H1 (cell line): ENCODE data around the gene MTCH1. TPM values are rescaled to one million over a fixed set of nuclear protein-coding genes. Genes with fewer than 3 reads are reported as not detected.

ENCODE experiments used
- CTCF ChIA-PET: fragments of 300-600 bp; sonication (Branson Sonifier 250); formaldehyde crosslinking; loops from one replicate; lab custom pipeline; 2021; ENCODE audit not compliant: partially characterized antibody; lab: Charles Lee
- POLR2A ChIA-PET: fragments of 300-600 bp; sonication (Branson Sonifier 250); formaldehyde crosslinking; loops from one replicate; lab custom pipeline; 2021; ENCODE audit warnings: inconsistent platforms; ENCODE audit not compliant: partially characterized antibody; lab: Charles Lee
- DNase-seq, 2 experiments: peaks; one replicate each; pipeline versions ENCODE4 v3.0.0 to v3.0.0-alpha.2; 2010 to 2022; ENCODE audit warnings: low spot score in 2 of 2, low read depth in 1 of 2, mixed read lengths in 1 of 2
- FAIRE-seq: peaks from 2 replicates; lab custom pipeline; 2011; peaks lifted over from hg19 to GRCh38; lab: Jason Lieb, UNC
- H2AFZ ChIP-seq: 2 replicates; pipeline ENCODE4 v1.8.1; 2012; ENCODE audit warnings: low read length, inconsistent platforms
- H2AK5ac ChIP-seq: 2 replicates; pipeline ENCODE4 v1.6.1; 2013; ENCODE audit warnings: low read depth, low read length
- H2BK120ac ChIP-seq: replicated peaks from 2 replicates; pipeline ENCODE3; 2013; ENCODE audit warnings: low read depth, low read length, inconsistent platforms
- H2BK12ac ChIP-seq: 2 replicates; pipeline ENCODE4 v1.6.1; 2013; ENCODE audit warnings: low read depth, low read length
- H2BK15ac ChIP-seq: 2 replicates; pipeline ENCODE4 v1.6.1; 2013; ENCODE audit warnings: low read length
- H2BK20ac ChIP-seq: 2 replicates; pipeline ENCODE4 v1.6.1; 2013; ENCODE audit warnings: low read length
- H2BK5ac ChIP-seq: 2 replicates; pipeline ENCODE4 v1.6.1; 2013; ENCODE audit warnings: low read depth, low read length
- H3K14ac ChIP-seq: 2 replicates; pipeline ENCODE4 v1.6.1; 2013; ENCODE audit warnings: inconsistent platforms; ENCODE audit not compliant: insufficient read length
- H3K18ac ChIP-seq: 2 replicates; pipeline ENCODE4 v1.6.1; 2013; ENCODE audit warnings: low read length; ENCODE audit errors: extremely low read depth
- H3K23ac ChIP-seq: 2 replicates; pipeline ENCODE4 v1.6.1; 2013; ENCODE audit warnings: inconsistent platforms; ENCODE audit not compliant: insufficient read length
- H3K23me2 ChIP-seq: 2 replicates; pipeline ENCODE4 v1.6.1; 2013; ENCODE audit warnings: low read depth, low read length
- H3K27ac ChIP-seq: 2 replicates; pipeline ENCODE4 v1.6.1; 2011; ENCODE audit warnings: low read depth, low read length, inconsistent platforms
- H3K27me3 ChIP-seq, 4 experiments: replicated peaks in 1 of 4; 1 replicate in 1 of 4; 2 replicates in 3 of 4; pipeline versions ENCODE4 v1.6.1 to v1.8.1; 2011 to 2013; ENCODE audit warnings: low read length in 3 of 4, mild to moderate bottlenecking in 3 of 4, inconsistent platforms in 2 of 4, mixed read lengths in 2 of 4, moderate library complexity in 1 of 4; ENCODE audit not compliant: control insufficient read depth in 3 of 4, insufficient read depth in 3 of 4; ENCODE audit errors: extremely low read depth in 1 of 4
- H3K36me3 ChIP-seq, 4 experiments: 2 replicates each; pipeline versions ENCODE4 v1.6.1 to v1.8.1; 2011 to 2013; ENCODE audit warnings: mild to moderate bottlenecking in 4 of 4, low read length in 3 of 4, moderate library complexity in 2 of 4, control low read depth in 1 of 4, inconsistent platforms in 1 of 4; ENCODE audit not compliant: insufficient read depth in 4 of 4, control insufficient read depth in 2 of 4
- H3K4ac ChIP-seq: replicated peaks from 2 replicates; pipeline ENCODE3; 2013; ENCODE audit warnings: low read length, low read depth, mixed read lengths, inconsistent platforms; ENCODE audit not compliant: insufficient read length
- H3K4me1 ChIP-seq, 4 experiments: replicated peaks in 1 of 4; 1 replicate in 1 of 4; 2 replicates in 3 of 4; pipeline versions ENCODE4 v1.6.1 to v1.8.1; 2011 to 2013; ENCODE audit warnings: low read length in 3 of 4, inconsistent platforms in 2 of 4, mixed read lengths in 1 of 4; ENCODE audit not compliant: insufficient read depth in 4 of 4, control insufficient read depth in 3 of 4
- H3K4me2 ChIP-seq, 2 experiments: 2 replicates each; pipeline versions ENCODE4 v1.6.1 to v1.8.1; 2011 to 2013; ENCODE audit warnings: low read depth in 2 of 2, low read length in 2 of 2, control low read depth in 1 of 2, inconsistent platforms in 1 of 2, mild to moderate bottlenecking in 1 of 2; ENCODE audit not compliant: insufficient read depth in 1 of 2
- H3K4me3 ChIP-seq, 4 experiments: fragments of 200-600, 300-600 bp in 1 of 4; sonication (generic), shearing (Covaris generic), sonication (Bioruptor Twin) in 1 of 4; 2 replicates each; pipeline versions ENCODE4 v1.5.1 to v1.8.1; 2011 to 2016; ENCODE audit warnings: low read length in 4 of 4, low read depth in 3 of 4, control low read depth in 2 of 4, inconsistent platforms in 2 of 4, mild to moderate bottlenecking in 2 of 4, mixed read lengths in 1 of 4, moderate library complexity in 1 of 4; ENCODE audit not compliant: insufficient read depth in 2 of 4; ENCODE audit errors: extremely low read depth in 1 of 4
- H3K56ac ChIP-seq: replicated peaks from 2 replicates; pipeline ENCODE3; 2013; ENCODE audit warnings: low read depth, mild to moderate bottlenecking, mixed read lengths, low read length, inconsistent platforms; ENCODE audit not compliant: insufficient read length
- H3K79me1 ChIP-seq: 2 replicates; pipeline ENCODE4 v1.6.1; 2013; ENCODE audit warnings: low read depth, low read length, control low read depth
- H3K79me2 ChIP-seq, 2 experiments: 2 replicates each; pipeline versions ENCODE4 v1.6.1 to v1.8.1; 2012 to 2013; ENCODE audit warnings: low read length in 2 of 2, mild to moderate bottlenecking in 2 of 2, inconsistent platforms in 1 of 2; ENCODE audit not compliant: insufficient read depth in 2 of 2, control insufficient read depth in 1 of 2
- H3K9ac ChIP-seq, 4 experiments: replicated peaks in 1 of 4; 1 replicate in 1 of 4; 2 replicates in 3 of 4; pipeline versions ENCODE4 v1.6.1 to v1.8.1; 2011 to 2013; ENCODE audit warnings: low read depth in 3 of 4, low read length in 3 of 4, control low read depth in 2 of 4, mild to moderate bottlenecking in 2 of 4, moderate library complexity in 2 of 4, inconsistent platforms in 1 of 4; ENCODE audit errors: extremely low read depth in 1 of 4
- H3K9me3 ChIP-seq, 2 experiments: 2 replicates each; pipeline versions ENCODE4 v1.6.1 to v1.8.1; 2012 to 2013; ENCODE audit warnings: mild to moderate bottlenecking in 2 of 2, moderate library complexity in 2 of 2, control low read depth in 1 of 2, inconsistent platforms in 1 of 2, low read depth in 1 of 2, low read length in 1 of 2, mixed read lengths in 1 of 2; ENCODE audit not compliant: insufficient read depth in 2 of 2
- H4K20me1 ChIP-seq, 2 experiments: replicated peaks in 1 of 2; 2 replicates each; pipeline versions ENCODE3 to v1.8.1; 2011 to 2013; ENCODE audit warnings: inconsistent platforms in 2 of 2, low read length in 2 of 2, mild to moderate bottlenecking in 1 of 2; ENCODE audit not compliant: insufficient read depth in 2 of 2, control insufficient read depth in 1 of 2
- H4K5ac ChIP-seq: 2 replicates; pipeline ENCODE4 v1.6.1; 2013; ENCODE audit warnings: low read length, low read depth, mixed read lengths, inconsistent platforms; ENCODE audit not compliant: insufficient read length
- H4K8ac ChIP-seq: 2 replicates; pipeline ENCODE4 v1.8.0; 2013; ENCODE audit warnings: mild to moderate bottlenecking, moderate library complexity, low read length, inconsistent platforms; ENCODE audit not compliant: insufficient read depth; ENCODE audit errors: extremely low read depth
- H4K91ac ChIP-seq: replicated peaks from 2 replicates; pipeline ENCODE3; 2013; ENCODE audit warnings: low read length, mixed read lengths, inconsistent platforms; ENCODE audit not compliant: insufficient read length
- ATF3 ChIP-seq: IDR thresholded peaks from 2 replicates; pipeline ENCODE4 v1.6.1; 2011; ENCODE audit warnings: low read depth, mild to moderate bottlenecking, low read length; ENCODE audit not compliant: insufficient read depth
- BCL11A ChIP-seq, 2 experiments: IDR thresholded peaks; one replicate each; pipeline ENCODE4 v1.6.1; 2011; ENCODE audit warnings: low read depth in 2 of 2, low read length in 2 of 2, mild to moderate bottlenecking in 2 of 2
- EP300 ChIP-seq, 2 experiments: IDR thresholded peaks; 1 replicate in 1 of 2; 2 replicates in 1 of 2; pipeline ENCODE4 v1.6.1; 2011 to 2012; ENCODE audit warnings: low read depth in 2 of 2, low read length in 2 of 2, mild to moderate bottlenecking in 2 of 2, borderline replicate concordance in 1 of 2, inconsistent platforms in 1 of 2, moderate library complexity in 1 of 2
- HDAC6 ChIP-seq: IDR thresholded peaks from one replicate; pipeline ENCODE4 v1.7.1; 2012; ENCODE audit warnings: low read depth, mild to moderate bottlenecking, inconsistent platforms, low read length, moderate library complexity
- POLR2A ChIP-seq, 2 experiments: IDR thresholded peaks; 1 replicate in 1 of 2; 2 replicates in 1 of 2; pipeline ENCODE4 v1.6.1; 2011; ENCODE audit warnings: low read depth in 2 of 2, low read length in 2 of 2, mild to moderate bottlenecking in 2 of 2; ENCODE audit errors: control extremely low read depth in 1 of 2
- TAF1 ChIP-seq: IDR thresholded peaks from 2 replicates; pipeline ENCODE4 v1.6.1; 2011; ENCODE audit warnings: mild to moderate bottlenecking, low read depth, low read length
- WGBS, 2 experiments: shearing (Covaris generic) in 1 of 2; methylation state at CpG; one replicate each; pipeline versions ENCODE4 v1.1.6 to v1.1.7; 2013 to 2015; ENCODE audit warnings: low lambda C conversion rate in 2 of 2, mixed read lengths in 2 of 2, inconsistent platforms in 1 of 2, low coverage in 1 of 2, missing lambda C conversion rate in 1 of 2; ENCODE audit not compliant: insufficient replicate concordance in 2 of 2, insufficient coverage in 1 of 2, insufficient read length in 1 of 2; ENCODE audit errors: extremely low coverage in 1 of 2, missing lambda C conversion rate in 1 of 2; 5-methylcytosine and 5-hydroxymethylcytosine counted together
- polyA plus RNA-seq, 7 experiments: library from polyadenylated mRNA; depleted of rRNA in 3 of 7; stranded (reverse) in 5 of 7; unstranded in 2 of 7; fragments of >200 nt in 5 of 7; fragments of 200-250 nt in 2 of 7; gene quantifications; 1 replicate in 5 of 7; 2 replicates in 1 of 7; 4 replicates in 1 of 7; pipeline versions ENCODE4 v1.2.1 to v1.2.3, GENCODE V29; 2011 to 2013; ENCODE audit warnings: missing spikeins in 2 of 7, mixed read lengths in 2 of 7
- total RNA-seq: library from RNA; stranded (reverse); fragmentation: NEBNext Ultra II Directional; extraction: Animal tissue kit (Norgen Biotek cat#: 25700); gene quantifications from 2 replicates; pipeline ENCODE4 v1.2.1, GENCODE V29; 2021

The MTCH1 gene
- total and polyA plus RNA-seq, 2 of the 8 experiments (the other 6 are each of a cell fraction or from before 2014, with no cell fraction given) = 169 to 214 TPM

- Histone ChIP-seq H4K8ac (no peak overlapping the region), H3K23ac (no peak overlapping the region), H3K14ac (no peak overlapping the region), H2BK12ac (no peak overlapping the region), H3K23me2 (no peaks in the 10 kb centered on the region), H3K4me3 (no peak overlapping the region), H2BK15ac (no peak overlapping the region), H2BK120ac (no peak overlapping the region), H2BK5ac (no peak overlapping the region), H3K18ac (no peak overlapping the region), H2AFZ (no peak overlapping the region), H3K4me1 (no peaks in the 10 kb centered on the region)
- 77% methylated on average over 1 of the region's 1 CpG; no CpG with 5 or more reads in 1 of the 2 experiments for WGBS, 2 experiments
- DNase-seq = no peak
- CTCF ChIA-PET = no interaction called here
- no peak for TF ChIP-seq EP300 (IDR thresholded peaks at IDR 0.05; ENCODE audit: borderline replicate concordance in 1 of 2, low read depth in 2 of 2, low read length in 2 of 2)
- no peak for TF ChIP-seq TAF1
- no peak for TF ChIP-seq HDAC6
- no peak for TF ChIP-seq ATF3
- no peak for TF ChIP-seq BCL11A (IDR thresholded peaks at IDR 0.05; ENCODE audit: low read depth in 2 of 2, low read length in 2 of 2)
- TF ChIP-seq POLR2A (IDR thresholded peaks at IDR 0.05; ENCODE audit: control extremely low read depth in 1 of 2, low read depth in 2 of 2, low read length in 2 of 2) = no peak
- TF ChIP-seq, all 59 proteins: peak for 0
- Histone ChIP-seq H3K56ac (no peak overlapping the region), H2AK5ac (no peak overlapping the region), H2BK20ac (no peak overlapping the region), H3K27ac (no peak overlapping the region), H3K79me2 (peaks cover 0 to 4% of the 10 kb centered on the region in 2 experiments; a peak in 1 of 4 replicates), H3K36me3 (peaks cover 60 to 94% (median 88%) of the 10 kb centered on the region in 4 experiments), H3K4me2 (no peak overlapping the region), H3K79me1 (peaks cover 2% of the 10 kb centered on the region; the same call in 1 of the 2 replicates), H4K5ac (no peak overlapping the region), H4K91ac (no peak overlapping the region), H3K4ac (no peak overlapping the region), H3K9me3 (no peaks in the 10 kb centered on the region), H3K27me3 (no peaks in the 10 kb centered on the region), H4K20me1 (peaks cover 8 to 10% of the 10 kb centered on the region in 2 experiments), H3K9ac (no peak overlapping the region)
- no peak for FAIRE-seq
- POLR2A ChIA-PET = interaction anchor here (1.3 kb wide), 1 partner anchor 19 kb away, joined by 3 read pairs; no protein-coding TSS in a partner anchor
Observed at GRCh38 chr6:36973190-36973589, 12.8 kb downstream of the MTCH1 start.
